Measurements from ENCODE around the gene PGAP3.

Gene PGAP3

GRCh38 chr17:39628655-39629493 is 59.0 kb downstream of the PGAP3 start:
- Histone ChIP-seq H3K27ac (ENCODE audit: low read depth in 2 of 2, low read length in 2 of 2) (peak overlapping the region; percentile 98 to 99), H3K27me3 (ENCODE audit: control insufficient read depth in 2 of 2, insufficient read depth in 2 of 2, low read length in 2 of 2) (peaks cover 0 to 10% of the 10 kb centered on the region in 2 donors), H3K4me3 (ENCODE audit: low read length in 2 of 2) (peak overlapping the region; percentile 61 to 72), H3K4me1 (ENCODE audit: control insufficient read depth in 2 of 2, insufficient read depth in 2 of 2, low read length in 2 of 2) (peaks cover 51 to 66% of the 10 kb centered on the region in 2 donors), H3K36me3 (ENCODE audit: control insufficient read depth in 2 of 2, insufficient read depth in 2 of 2, low read length in 2 of 2) (peaks cover 0 to 3% of the 10 kb centered on the region in 2 donors), H3K9ac (ENCODE audit: low read depth in 1 of 2, low read length in 2 of 2) (peak overlapping the region; percentile 84 to 99), H3K9me3 (ENCODE audit: control insufficient read depth in 2 of 2, low read length in 2 of 2) (no peaks in the 10 kb centered on the region)

GRCh38 chr17:39627712-39628516 is 59.9 kb downstream of the PGAP3 start:
- peak overlapping the region; percentile 90 to 99 for H3K9ac ChIP-seq (ENCODE audit: low read depth in 1 of 2, low read length in 2 of 2)
- peaks cover 45 to 64% of the 10 kb centered on the region in 2 donors for H3K4me1 ChIP-seq (ENCODE audit: control insufficient read depth in 2 of 2, insufficient read depth in 2 of 2, low read length in 2 of 2)
- H3K27ac ChIP-seq (ENCODE audit: low read depth in 2 of 2, low read length in 2 of 2): peak overlapping the region; percentile 98 to 99
- no peaks in the 10 kb centered on the region for H3K9me3 ChIP-seq (ENCODE audit: control insufficient read depth in 2 of 2, low read length in 2 of 2)
- H3K4me3 ChIP-seq (ENCODE audit: low read length in 2 of 2): peak overlapping the region; percentile 76 to 81
- H3K27me3 ChIP-seq (ENCODE audit: control insufficient read depth in 2 of 2, insufficient read depth in 2 of 2, low read length in 2 of 2): peaks cover 0 to 10% of the 10 kb centered on the region in 2 donors
- H3K36me3 ChIP-seq (ENCODE audit: control insufficient read depth in 2 of 2, insufficient read depth in 2 of 2, low read length in 2 of 2): peaks cover 0 to 3% of the 10 kb centered on the region in 2 donors

- H3K36me3 ChIP-seq (ENCODE audit: control insufficient read depth in 2 of 2, insufficient read depth in 2 of 2, low read length in 2 of 2): peaks cover 0 to 3% of the 10 kb centered on the region in 2 donors
- H3K4me3 ChIP-seq (ENCODE audit: low read length in 2 of 2): peak overlapping the region; percentile 76 to 81
- H3K27ac ChIP-seq (ENCODE audit: low read depth in 2 of 2, low read length in 2 of 2): peak overlapping the region; percentile 98 to 99
- H3K4me1 ChIP-seq (ENCODE audit: control insufficient read depth in 2 of 2, insufficient read depth in 2 of 2, low read length in 2 of 2): peaks cover 46 to 66% of the 10 kb centered on the region in 2 donors
- H3K9ac ChIP-seq (ENCODE audit: low read depth in 1 of 2, low read length in 2 of 2): peak overlapping the region; percentile 92 to 99
- peaks cover 0 to 10% of the 10 kb centered on the region in 2 donors for H3K27me3 ChIP-seq (ENCODE audit: control insufficient read depth in 2 of 2, insufficient read depth in 2 of 2, low read length in 2 of 2)
- no peaks in the 10 kb centered on the region for H3K9me3 ChIP-seq (ENCODE audit: control insufficient read depth in 2 of 2, low read length in 2 of 2)
These were observed 60.7 kb downstream of the PGAP3 start for GRCh38 chr17:39627047-39627711.

- Histone ChIP-seq H3K9ac (ENCODE audit: low read depth in 1 of 2, low read length in 2 of 2) (peak within 1 kb of the TSS; percentile 92 to 99), H3K27me3 (ENCODE audit: control insufficient read depth in 2 of 2, insufficient read depth in 2 of 2, low read length in 2 of 2) (peaks cover 0 to 10% of the 10 kb centered on the region in 2 donors), H3K36me3 (ENCODE audit: control insufficient read depth in 2 of 2, insufficient read depth in 2 of 2, low read length in 2 of 2) (peaks cover 0 to 3% of the 10 kb centered on the region in 2 donors), H3K4me3 (ENCODE audit: low read length in 2 of 2) (peak within 1 kb of the TSS; percentile 76 to 81), H3K4me1 (ENCODE audit: control insufficient read depth in 2 of 2, insufficient read depth in 2 of 2, low read length in 2 of 2) (peaks cover 43 to 60% of the 10 kb centered on the region in 2 donors), H3K9me3 (ENCODE audit: control insufficient read depth in 2 of 2, low read length in 2 of 2) (no peaks in the 10 kb centered on the region), H3K27ac (ENCODE audit: low read depth in 2 of 2, low read length in 2 of 2) (peak within 1 kb of the TSS; percentile 98 to 99)
These were observed 61.4 kb downstream of the PGAP3 start, which contains the start of gene PPP1R1B for GRCh38 chr17:39626171-39627046. Gene PPP1R1B, plus strand, starts transcription at chr17:39626952. Its CDS starts 441 bp downstream, at chr17:39627393.

GRCh38 chr17:39625198-39625785 is 62.6 kb downstream of the PGAP3 start:
- peaks cover 0 to 1% of the 10 kb centered on the region in 2 donors for H3K36me3 ChIP-seq (ENCODE audit: control insufficient read depth in 2 of 2, insufficient read depth in 2 of 2, low read length in 2 of 2)
- H3K27ac ChIP-seq (ENCODE audit: low read depth in 2 of 2, low read length in 2 of 2): peak overlapping the region; percentile 98 to 99
- peak overlapping the region in 1 of 2 donors; percentile 76 for H3K4me3 ChIP-seq (ENCODE audit: low read length in 2 of 2)
- no peaks in the 10 kb centered on the region for H3K9me3 ChIP-seq (ENCODE audit: control insufficient read depth in 2 of 2, low read length in 2 of 2)
- H3K27me3 ChIP-seq (ENCODE audit: control insufficient read depth in 2 of 2, insufficient read depth in 2 of 2, low read length in 2 of 2): peaks cover 0 to 10% of the 10 kb centered on the region in 2 donors
- peaks cover 38 to 50% of the 10 kb centered on the region in 2 donors for H3K4me1 ChIP-seq (ENCODE audit: control insufficient read depth in 2 of 2, insufficient read depth in 2 of 2, low read length in 2 of 2)
- H3K9ac ChIP-seq (ENCODE audit: low read depth in 1 of 2, low read length in 2 of 2): peak overlapping the region; percentile 41 to 99

GRCh38 chr17:39624313-39624712 is 63.5 kb downstream of the PGAP3 start:
- Histone ChIP-seq H3K9ac (ENCODE audit: low read depth in 1 of 2, low read length in 2 of 2) (peak overlapping the region; percentile 41 to 99), H3K4me3 (ENCODE audit: low read length in 2 of 2) (no peak overlapping the region), H3K27ac (ENCODE audit: low read depth in 2 of 2, low read length in 2 of 2) (peak overlapping the region in 1 of 2 donors; percentile 98), H3K36me3 (ENCODE audit: control insufficient read depth in 2 of 2, insufficient read depth in 2 of 2, low read length in 2 of 2) (no peaks in the 10 kb centered on the region), H3K27me3 (ENCODE audit: control insufficient read depth in 2 of 2, insufficient read depth in 2 of 2, low read length in 2 of 2) (peaks cover 0 to 10% of the 10 kb centered on the region in 2 donors), H3K4me1 (ENCODE audit: control insufficient read depth in 2 of 2, insufficient read depth in 2 of 2, low read length in 2 of 2) (peaks cover 36 to 47% of the 10 kb centered on the region in 2 donors), H3K9me3 (ENCODE audit: control insufficient read depth in 2 of 2, low read length in 2 of 2) (no peaks in the 10 kb centered on the region)

- no peaks in the 10 kb centered on the region for H3K36me3 ChIP-seq (ENCODE audit: control insufficient read depth in 2 of 2, insufficient read depth in 2 of 2, low read length in 2 of 2)
- H3K9me3 ChIP-seq (ENCODE audit: control insufficient read depth in 2 of 2, low read length in 2 of 2): no peaks in the 10 kb centered on the region
- peaks cover 38 to 47% of the 10 kb centered on the region in 2 donors for H3K4me1 ChIP-seq (ENCODE audit: control insufficient read depth in 2 of 2, insufficient read depth in 2 of 2, low read length in 2 of 2)
- H3K9ac ChIP-seq (ENCODE audit: low read depth in 1 of 2, low read length in 2 of 2): peak overlapping the region; percentile 14 to 47
- H3K27ac ChIP-seq (ENCODE audit: low read depth in 2 of 2, low read length in 2 of 2): peak overlapping the region; percentile 48 to 69
- H3K4me3 ChIP-seq (ENCODE audit: low read length in 2 of 2): no peak overlapping the region
- H3K27me3 ChIP-seq (ENCODE audit: control insufficient read depth in 2 of 2, insufficient read depth in 2 of 2, low read length in 2 of 2): peaks cover 0 to 10% of the 10 kb centered on the region in 2 donors
These were observed 64.4 kb downstream of the PGAP3 start for GRCh38 chr17:39623356-39623950.

GRCh38 chr17:39622380-39623006 is 65.4 kb downstream of the PGAP3 start:
- H3K9ac ChIP-seq (ENCODE audit: low read depth in 1 of 2, low read length in 2 of 2): peak overlapping the region in 1 of 2 donors; percentile 14
- no peak overlapping the region for H3K27ac ChIP-seq (ENCODE audit: low read depth in 2 of 2, low read length in 2 of 2)
- no peaks in the 10 kb centered on the region for H3K9me3 ChIP-seq (ENCODE audit: control insufficient read depth in 2 of 2, low read length in 2 of 2)
- peaks cover 35 to 50% of the 10 kb centered on the region in 2 donors for H3K4me1 ChIP-seq (ENCODE audit: control insufficient read depth in 2 of 2, insufficient read depth in 2 of 2, low read length in 2 of 2)
- H3K4me3 ChIP-seq (ENCODE audit: low read length in 2 of 2): peak overlapping the region in 1 of 2 donors; percentile 51
- H3K36me3 ChIP-seq (ENCODE audit: control insufficient read depth in 2 of 2, insufficient read depth in 2 of 2, low read length in 2 of 2): no peaks in the 10 kb centered on the region
- H3K27me3 ChIP-seq (ENCODE audit: control insufficient read depth in 2 of 2, insufficient read depth in 2 of 2, low read length in 2 of 2): peaks cover 0 to 8% of the 10 kb centered on the region in 2 donors

Measured in mucosa of rectum (tissue), 2 donors.